Mammary epithelial cell (primary cell): Measurements from ENCODE around the gene COLEC12.

ENCODE experiments used
- EZH2 ChIP-seq: IDR thresholded peaks from 2 replicates; pipeline ENCODE4 v1.6.1; 2012; ENCODE audit warnings: low read length, inconsistent platforms, borderline replicate concordance
- TF ChIP-seq, protein P1 (sequence below), 2 donors: IDR thresholded peaks in 1 of 2; conservative IDR thresholded peaks in 1 of 2; 2 replicates each; pipeline ENCODE4 v1.5.1; 2011 to 2012; ENCODE audit warnings: inconsistent platforms in 2 of 2, low read length in 2 of 2, mild to moderate bottlenecking in 2 of 2, control low read depth in 1 of 2, low read depth in 1 of 2; ENCODE audit not compliant: insufficient read depth in 1 of 2; ENCODE audit errors: extremely low read depth in 1 of 2

DNA sequence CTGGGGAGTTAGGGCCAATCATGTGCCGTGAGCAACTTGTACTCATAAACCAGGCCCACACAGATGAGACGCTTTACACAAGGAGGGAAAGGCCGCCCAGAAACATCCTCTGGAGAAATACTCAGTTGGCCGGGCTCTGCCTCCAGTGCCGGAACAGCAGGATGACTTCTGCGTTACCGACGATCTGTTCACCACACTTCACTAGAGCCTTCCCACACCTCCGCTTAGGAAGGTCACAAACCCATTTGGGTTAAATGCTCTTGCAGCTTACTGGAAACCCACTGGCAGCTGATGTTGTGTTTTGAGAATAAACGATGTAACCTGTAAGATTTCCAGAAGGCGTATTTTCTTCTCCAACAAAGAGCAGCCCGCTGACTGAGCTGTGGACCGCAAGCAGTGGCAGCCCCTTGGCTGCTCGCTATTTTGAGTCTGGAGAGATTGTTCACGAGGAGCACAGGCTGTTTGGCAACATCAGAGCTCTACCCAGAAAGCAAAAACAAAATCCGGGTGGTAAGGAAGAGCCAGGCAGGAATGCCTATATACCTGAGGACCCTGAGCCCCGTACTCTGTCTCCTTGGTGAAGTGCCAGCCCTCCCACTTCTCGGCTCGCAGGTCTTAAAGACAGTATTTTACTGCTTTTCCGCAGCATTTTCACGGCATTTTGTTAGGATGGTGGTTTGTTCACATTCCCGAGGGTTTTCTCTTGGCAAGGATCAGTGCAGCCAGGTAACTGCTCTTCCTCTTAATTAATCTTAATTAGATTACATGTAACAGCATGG lies 44.0 kb downstream of the COLEC12 start:
- TF ChIP-seq, protein P1, sequence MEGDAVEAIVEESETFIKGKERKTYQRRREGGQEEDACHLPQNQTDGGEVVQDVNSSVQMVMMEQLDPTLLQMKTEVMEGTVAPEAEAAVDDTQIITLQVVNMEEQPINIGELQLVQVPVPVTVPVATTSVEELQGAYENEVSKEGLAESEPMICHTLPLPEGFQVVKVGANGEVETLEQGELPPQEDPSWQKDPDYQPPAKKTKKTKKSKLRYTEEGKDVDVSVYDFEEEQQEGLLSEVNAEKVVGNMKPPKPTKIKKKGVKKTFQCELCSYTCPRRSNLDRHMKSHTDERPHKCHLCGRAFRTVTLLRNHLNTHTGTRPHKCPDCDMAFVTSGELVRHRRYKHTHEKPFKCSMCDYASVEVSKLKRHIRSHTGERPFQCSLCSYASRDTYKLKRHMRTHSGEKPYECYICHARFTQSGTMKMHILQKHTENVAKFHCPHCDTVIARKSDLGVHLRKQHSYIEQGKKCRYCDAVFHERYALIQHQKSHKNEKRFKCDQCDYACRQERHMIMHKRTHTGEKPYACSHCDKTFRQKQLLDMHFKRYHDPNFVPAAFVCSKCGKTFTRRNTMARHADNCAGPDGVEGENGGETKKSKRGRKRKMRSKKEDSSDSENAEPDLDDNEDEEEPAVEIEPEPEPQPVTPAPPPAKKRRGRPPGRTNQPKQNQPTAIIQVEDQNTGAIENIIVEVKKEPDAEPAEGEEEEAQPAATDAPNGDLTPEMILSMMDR (conservative IDR thresholded peaks at IDR 0.05 in 1 of 2, IDR thresholded peaks at IDR 0.05 in 1 of 2; ENCODE audit: extremely low read depth in 1 of 2, insufficient read depth in 1 of 2, low read depth in 1 of 2, low read length in 2 of 2), result no peak
- no peak for TF ChIP-seq EZH2
